K562 (cell line): ENCODE data around the gene SAE1. TPM values are rescaled to one million over a fixed set of nuclear protein-coding genes. Genes with fewer than 3 reads are reported as not detected.

Experiments
- ADNP ChIP-seq: fragments of 200-800 bp; sonication (Bioruptor generic); IDR thresholded peaks from 2 replicates; pipeline ENCODE4 v1.6.1; 2016; ENCODE audit warnings: missing genetic modification characterization, missing compliant biosample characterization
- AFF4 ChIP-seq: sonication (generic); formaldehyde crosslinking; IDR thresholded peaks from 2 replicates; pipeline ENCODE4 v1.8.0; 2023; ENCODE audit warnings: mild to moderate bottlenecking, missing genetic modification reagents
- EP300 ChIP-seq: IDR thresholded peaks from 2 replicates; pipeline ENCODE4 v1.6.1; 2012; ENCODE audit warnings: low read length, improper control_type of control experiment
- HNRNPH1 ChIP-seq: fragments of 200-400 bp; formaldehyde crosslinking; optimal IDR thresholded peaks from 2 replicates; pipeline ENCODE3; 2017; ENCODE audit warnings: low read depth, mild to moderate bottlenecking, low read length, moderate library complexity
- KLF6 ChIP-seq: fragments of 250-450 bp; sonication (Bioruptor Pico); IDR thresholded peaks from 2 replicates; pipeline ENCODE4 v1.4.0; 2020; ENCODE audit warnings: mild to moderate bottlenecking, moderate library complexity, borderline replicate concordance
- MAZ ChIP-seq, 2 experiments: fragments of 450-650 bp in 1 of 2; sonication (generic) in 1 of 2; formaldehyde crosslinking; IDR thresholded peaks in 1 of 2; conservative IDR thresholded peaks in 1 of 2; 2 replicates each; pipeline versions ENCODE4 v1.4.0 to v1.5.0; 2020; ENCODE audit warnings: mild to moderate bottlenecking in 1 of 2, missing genetic modification reagents in 1 of 2
- MYC ChIP-seq, 2 experiments: fragments of 250-450 bp in 1 of 2; sonication (Bioruptor Pico) in 1 of 2; IDR thresholded peaks; 2 replicates each; pipeline versions ENCODE4 v1.5.1 to v1.6.1; 2012 to 2021; ENCODE audit warnings: low read depth in 2 of 2, borderline replicate concordance in 1 of 2, improper control_type of control experiment in 1 of 2, low read length in 1 of 2, mild to moderate bottlenecking in 1 of 2, moderate library complexity in 1 of 2
- NCOA6 ChIP-seq: fragments of 450-650 bp; IDR thresholded peaks from 2 replicates; pipeline ENCODE4 v1.6.1; 2017; ENCODE audit warnings: mild to moderate bottlenecking
- NFIX ChIP-seq: fragments of 250-450 bp; sonication (Bioruptor Pico); IDR thresholded peaks from 2 replicates; pipeline ENCODE4 v1.4.0; 2020; ENCODE audit warnings: low read depth, mild to moderate bottlenecking, moderate library complexity
- NONO ChIP-seq, 2 experiments: fragments of 200-400 bp in 1 of 2; fragments of 450-650 bp in 1 of 2; formaldehyde crosslinking in 1 of 2; IDR thresholded peaks; 2 replicates each; pipeline ENCODE4 v1.6.1; 2017; ENCODE audit warnings: low read depth in 2 of 2, mild to moderate bottlenecking in 2 of 2, moderate library complexity in 2 of 2, low read length in 1 of 2
- PHB2 ChIP-seq: fragments of 450-650 bp; IDR thresholded peaks from 2 replicates; pipeline ENCODE4 v1.6.1; 2017; ENCODE audit warnings: low read depth
- RFX7 ChIP-seq: fragments of 250-450 bp; sonication (Bioruptor Pico); IDR thresholded peaks from 2 replicates; pipeline ENCODE4 v1.5.1; 2021; ENCODE audit warnings: mild to moderate bottlenecking
- SIN3A ChIP-seq, 2 experiments: fragments of 150-350 bp in 1 of 2; IDR thresholded peaks; 2 replicates each; pipeline ENCODE4 v1.6.1; 2011 to 2016; ENCODE audit warnings: borderline replicate concordance in 2 of 2, low read depth in 2 of 2, low read length in 2 of 2, mild to moderate bottlenecking in 2 of 2, moderate library complexity in 2 of 2; ENCODE audit not compliant: control insufficient read depth in 1 of 2
- TAF15 ChIP-seq: fragments of 200-400 bp; formaldehyde crosslinking; IDR thresholded peaks from 2 replicates; pipeline ENCODE4 v1.6.1; 2017; ENCODE audit warnings: mild to moderate bottlenecking, low read depth, low read length, moderate library complexity
- U2AF1 ChIP-seq: fragments of 200-400 bp; formaldehyde crosslinking; optimal IDR thresholded peaks from 2 replicates; pipeline ENCODE3; 2017; ENCODE audit warnings: mild to moderate bottlenecking, low read depth, low read length, moderate library complexity
- ZBED1 ChIP-seq: IDR thresholded peaks from 2 replicates; pipeline ENCODE4 v1.6.1; 2014
- ZBTB11 ChIP-seq, 3 experiments: fragments of 200-800 bp in 1 of 3; fragments of 250-450 bp in 1 of 3; fragments of 450-650 bp in 1 of 3; sonication (Bioruptor Pico) in 1 of 3; sonication (Bioruptor generic) in 1 of 3; formaldehyde crosslinking in 1 of 3; IDR thresholded peaks; 2 replicates each; pipeline versions ENCODE4 v1.6.1 to v1.8.0; 2016 to 2022; ENCODE audit warnings: mild to moderate bottlenecking in 2 of 3, missing genetic modification characterization in 2 of 3, missing compliant biosample characterization in 1 of 3, moderate library complexity in 1 of 3
- ZNF584 ChIP-seq: fragments of 200-800 bp; sonication (Bioruptor generic); IDR thresholded peaks from 2 replicates; pipeline ENCODE4 v1.6.1; 2016; ENCODE audit warnings: low read depth, mild to moderate bottlenecking, missing genetic modification characterization, missing compliant biosample characterization
- polyA plus RNA-seq, 8 experiments: library from polyadenylated mRNA; depleted of rRNA in 4 of 8; stranded (reverse) in 5 of 8; unstranded in 3 of 8; fragments of >200 nt; fragmentation: Nextera tagmentation in 2 of 8; fragmentation: Illumina TruSeq in 1 of 8; extraction: Ambion mirVana in 2 of 8; extraction: Trizol in 1 of 8; gene quantifications; 2 replicates each; pipeline versions ENCODE4 v1.2.1 to v1.2.3, GENCODE V29; 2011 to 2014; ENCODE audit warnings: inconsistent platforms in 1 of 8, missing spikeins in 1 of 8
- total RNA-seq, 7 experiments: library from RNA; depleted of rRNA in 6 of 7; stranded (reverse); fragments of >200 nt in 6 of 7; fragmentation: Illumina TruSeq in 2 of 7; extraction: Trizol in 2 of 7; gene quantifications; 2 replicates each; pipeline versions ENCODE4 v1.2.1 to v1.2.3, GENCODE V29; 2011 to 2021; ENCODE audit warnings: low replicate concordance in 1 of 7
- TF ChIP-seq, protein P1 (sequence below): fragments of 250-450 bp; sonication (Bioruptor Pico); IDR thresholded peaks from 2 replicates; pipeline ENCODE4 v1.8.0; 2022; ENCODE audit warnings: inconsistent platforms

Gene SAE1
- total and polyA plus RNA-seq, 9 of the 15 experiments (the other 6 are each of a cell fraction or from before 2014, with no cell fraction given) = 82.8 to 299 (median 217) TPM

DNA sequence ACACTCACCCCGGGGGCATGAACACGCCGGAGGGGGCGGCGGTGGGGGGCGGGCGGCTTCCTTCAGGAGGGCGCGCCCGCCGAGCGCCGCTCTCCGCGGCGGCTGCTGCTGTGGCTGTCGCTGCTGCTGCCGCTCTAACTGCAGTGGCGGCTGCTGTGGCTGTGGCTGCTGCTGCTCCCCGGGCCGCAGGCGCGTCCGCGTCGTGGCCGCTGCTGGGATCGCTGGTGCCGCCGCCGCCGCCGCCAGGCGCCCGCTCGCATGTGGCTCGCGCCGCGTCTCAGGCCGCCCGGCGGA is 100.2 kb downstream of the SAE1 start, which contains the start of gene BBC3 (continued):
- TF ChIP-seq ZBTB11 (CRISPR knock-in tag; IDR thresholded peaks at IDR 0.05) = peak in 1 of 3 experiments; percentile 20; a peak in 1 of 6 replicates
- TF ChIP-seq MYC (IDR thresholded peaks at IDR 0.05; ENCODE audit: low read depth, low read length) = no peak; the same call in none of the 2 replicates
- TF ChIP-seq MYC (CRISPR knock-in tag; IDR thresholded peaks at IDR 0.05; ENCODE audit: borderline replicate concordance, low read depth) = no peak
- TF ChIP-seq NONO (IDR thresholded peaks at IDR 0.05; ENCODE audit: low read depth in 2 of 2, low read length in 1 of 2) = peak in 1 of 2 experiments; percentile 59; a peak in 2 of 4 replicates
- TF ChIP-seq, protein P1, sequence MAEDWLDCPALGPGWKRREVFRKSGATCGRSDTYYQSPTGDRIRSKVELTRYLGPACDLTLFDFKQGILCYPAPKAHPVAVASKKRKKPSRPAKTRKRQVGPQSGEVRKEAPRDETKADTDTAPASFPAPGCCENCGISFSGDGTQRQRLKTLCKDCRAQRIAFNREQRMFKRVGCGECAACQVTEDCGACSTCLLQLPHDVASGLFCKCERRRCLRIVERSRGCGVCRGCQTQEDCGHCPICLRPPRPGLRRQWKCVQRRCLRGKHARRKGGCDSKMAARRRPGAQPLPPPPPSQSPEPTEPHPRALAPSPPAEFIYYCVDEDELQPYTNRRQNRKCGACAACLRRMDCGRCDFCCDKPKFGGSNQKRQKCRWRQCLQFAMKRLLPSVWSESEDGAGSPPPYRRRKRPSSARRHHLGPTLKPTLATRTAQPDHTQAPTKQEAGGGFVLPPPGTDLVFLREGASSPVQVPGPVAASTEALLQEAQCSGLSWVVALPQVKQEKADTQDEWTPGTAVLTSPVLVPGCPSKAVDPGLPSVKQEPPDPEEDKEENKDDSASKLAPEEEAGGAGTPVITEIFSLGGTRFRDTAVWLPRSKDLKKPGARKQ (CRISPR knock-in tag) = no peak
- TF ChIP-seq TAF15 = no peak
- no peak for TF ChIP-seq KLF6 (CRISPR knock-in tag)
- peak; percentile 20 for TF ChIP-seq U2AF1
- no peak for TF ChIP-seq MAZ (CRISPR knock-in tag; conservative IDR thresholded peaks at IDR 0.05 in 1 of 2, IDR thresholded peaks at IDR 0.05 in 1 of 2)
- no peak for TF ChIP-seq ZNF584 (CRISPR knock-in tag)
- TF ChIP-seq EP300 = no peak
- no peak for TF ChIP-seq NFIX
- TF ChIP-seq ZBED1 = no peak
- TF ChIP-seq ADNP (tag) = no peak; the same call in 1 of the 2 replicates
- TF ChIP-seq AFF4 (CRISPR knock-in tag) = peak; percentile 37; the same call in 1 of the 2 replicates
- no peak for TF ChIP-seq HNRNPH1
- TF ChIP-seq SIN3A (IDR thresholded peaks at IDR 0.05; ENCODE audit: borderline replicate concordance in 2 of 2, control insufficient read depth in 1 of 2, low read depth in 2 of 2, low read length in 2 of 2) = peak in 1 of 2 experiments; percentile 67; a peak in 1 of 4 replicates
- TF ChIP-seq RFX7 (CRISPR knock-in tag) = no peak
- TF ChIP-seq NCOA6 = no peak
- no peak for TF ChIP-seq PHB2
